CD14-positive monocyte (primary cell): ENCODE data around the gene FBLIM1. TPM values are rescaled to one million over a fixed set of nuclear protein-coding genes. Genes with fewer than 3 reads are reported as not detected.
A peak's percentile ranks its signal among the peaks of the same experiment; 100 is the strongest.

Source experiments
- DNase-seq, 3 donors: peaks; one replicate each; pipeline ENCODE4 v3.0.0-alpha.2; 2011 to 2022
- H2AFZ ChIP-seq: 2 replicates; pipeline ENCODE4 v1.6.0; 2012; ENCODE audit warnings: mild to moderate bottlenecking, low read depth, low read length, inconsistent platforms; ENCODE audit not compliant: insufficient read depth, poor library complexity, severe bottlenecking
- H3K27ac ChIP-seq, 2 donors: 1 replicate in 1 of 2; 2 replicates in 1 of 2; pipeline ENCODE4 v1.5.1; 2012 to 2013; ENCODE audit warnings: low read length in 2 of 2, control low read depth in 1 of 2, inconsistent platforms in 1 of 2, low read depth in 1 of 2, mild to moderate bottlenecking in 1 of 2
- H3K27me3 ChIP-seq, 2 donors: one replicate each; pipeline versions ENCODE4 v1.6.0 to v1.6.1; 2011 to 2013; ENCODE audit warnings: low read length in 2 of 2; ENCODE audit not compliant: control insufficient read depth in 2 of 2, insufficient read depth in 2 of 2
- H3K36me3 ChIP-seq, 2 donors: replicated peaks in 1 of 2; 1 replicate in 1 of 2; 2 replicates in 1 of 2; pipeline versions ENCODE4 v1.5.1 to v1.6.1; 2012 to 2013; ENCODE audit warnings: low read length in 2 of 2, control low read depth in 1 of 2, inconsistent platforms in 1 of 2, mild to moderate bottlenecking in 1 of 2; ENCODE audit not compliant: insufficient read depth in 2 of 2, control insufficient read depth in 1 of 2
- H3K4me1 ChIP-seq, 2 donors: 1 replicate in 1 of 2; 2 replicates in 1 of 2; pipeline versions ENCODE4 v1.5.1 to v1.6.1; 2012 to 2013; ENCODE audit warnings: low read length in 2 of 2, control low read depth in 1 of 2, inconsistent platforms in 1 of 2, mild to moderate bottlenecking in 1 of 2, moderate library complexity in 1 of 2; ENCODE audit not compliant: insufficient read depth in 2 of 2, control insufficient read depth in 1 of 2
- H3K4me2 ChIP-seq: replicated peaks from 2 replicates; pipeline ENCODE3; 2012; ENCODE audit warnings: low read length, moderate library complexity, mild to moderate bottlenecking; ENCODE audit not compliant: poor library complexity, severe bottlenecking; ENCODE audit errors: extremely low read depth
- H3K4me3 ChIP-seq, 3 experiments: fragments of 200-600 bp in 1 of 3; sonication (generic) in 1 of 3; replicated peaks in 1 of 3; 1 replicate in 2 of 3; 2 replicates in 1 of 3; pipeline ENCODE4 v1.5.1; 2011 to 2013; ENCODE audit warnings: low read length in 3 of 3, mild to moderate bottlenecking in 3 of 3, control low read depth in 2 of 3, low read depth in 2 of 3, inconsistent platforms in 1 of 3, moderate library complexity in 1 of 3
- H3K79me2 ChIP-seq: 2 replicates; pipeline ENCODE4 v1.6.0; 2012; ENCODE audit warnings: mild to moderate bottlenecking, control low read depth, inconsistent platforms, low read length, moderate library complexity; ENCODE audit not compliant: insufficient read depth
- H3K9ac ChIP-seq: 2 replicates; pipeline ENCODE4 v1.6.0; 2017; ENCODE audit warnings: low read length, mild to moderate bottlenecking; ENCODE audit not compliant: insufficient read depth, poor library complexity, severe bottlenecking
- H3K9me3 ChIP-seq, 2 donors: replicated peaks in 1 of 2; 1 replicate in 1 of 2; 2 replicates in 1 of 2; pipeline versions ENCODE4 v1.5.1 to v1.6.1; 2012 to 2013; ENCODE audit warnings: low read length in 2 of 2, control low read depth in 1 of 2; ENCODE audit not compliant: control insufficient read depth in 1 of 2, insufficient read depth in 1 of 2
- H4K20me1 ChIP-seq: 2 replicates; pipeline ENCODE4 v1.6.0; 2012; ENCODE audit warnings: mild to moderate bottlenecking, low read length, control low read depth, moderate library complexity; ENCODE audit not compliant: insufficient read depth
- H3K27ac Mint-ChIP-seq, 7 donors: one replicate each; pipeline ENCODE4 v1.8.0; 2020; ENCODE audit warnings: mild to moderate bottlenecking in 7 of 7, mixed read lengths in 7 of 7, moderate library complexity in 6 of 7, inconsistent platforms in 2 of 7
- H3K27me3 Mint-ChIP-seq, 3 donors: one replicate each; pipeline ENCODE4 v1.8.0; 2021 to 2022; ENCODE audit warnings: low read depth in 3 of 3, mild to moderate bottlenecking in 3 of 3, mixed read lengths in 3 of 3, moderate library complexity in 3 of 3, inconsistent platforms in 1 of 3
- H3K36me3 Mint-ChIP-seq, 2 donors: one replicate each; pipeline ENCODE4 v1.8.0; 2020; ENCODE audit warnings: mixed read lengths in 2 of 2, inconsistent platforms in 1 of 2, mild to moderate bottlenecking in 1 of 2
- H3K4me1 Mint-ChIP-seq: one replicate; pipeline ENCODE4 v1.8.0; 2020; ENCODE audit warnings: mild to moderate bottlenecking, mixed read lengths
- H3K4me3 Mint-ChIP-seq, 2 donors: one replicate each; pipeline ENCODE4 v1.8.0; 2020; ENCODE audit warnings: mild to moderate bottlenecking in 2 of 2, mixed read lengths in 2 of 2, moderate library complexity in 1 of 2
- H3K9me3 Mint-ChIP-seq, 7 donors: one replicate each; pipeline ENCODE4 v1.8.0; 2020 to 2022; ENCODE audit warnings: mixed read lengths in 7 of 7, mild to moderate bottlenecking in 6 of 7, moderate library complexity in 6 of 7, inconsistent platforms in 2 of 7
- CTCF ChIP-seq: fragments of 200-600 bp; IDR thresholded peaks from one replicate; pipeline ENCODE4 v1.8.0; 2022; ENCODE audit warnings: antibody characterized with exemption, mild to moderate bottlenecking
- WGBS: methylation state at CpG from one replicate; pipeline ENCODE4 v1.1.5; 2013; ENCODE audit warnings: missing lambda C conversion rate; ENCODE audit not compliant: insufficient coverage; 5-methylcytosine and 5-hydroxymethylcytosine counted together
- intact Hi-C, 2 donors: fragments of 100-400 bp; cut with micrococcal nuclease; formaldehyde crosslinking; loops; one replicate each; pipeline versions ENCODE4 v1.15.0 to v1.15.1; 2023
- polyA plus RNA-seq, 3 donors: library from polyadenylated mRNA; depleted of rRNA in 1 of 3; unstranded in 2 of 3; stranded (reverse) in 1 of 3; fragments of 300-500 nt in 2 of 3; fragments of >200 nt in 1 of 3; fragmentation: Illumina TruSeq in 2 of 3; gene quantifications; 1 replicate in 2 of 3; 2 replicates in 1 of 3; pipeline ENCODE4 v1.2.3, GENCODE V29; 2012 to 2021

The FBLIM1 gene
- polyA plus RNA-seq, 3 donors: not detected

- TF ChIP-seq CTCF: no peak
- no peak overlapping the region for H2AFZ ChIP-seq
- no peaks in the 10 kb centered on the region for H3K27me3 ChIP-seq
- H3K9me3 ChIP-seq: no peaks in the 10 kb centered on the region
- no peaks in the 10 kb centered on the region for H3K79me2 ChIP-seq
- H3K4me2 ChIP-seq: no peak overlapping the region
- no peak overlapping the region for H3K4me3 Mint-ChIP-seq
- no peak for DNase-seq
- no peaks in the 10 kb centered on the region for H3K4me1 ChIP-seq
- H3K36me3 Mint-ChIP-seq: peaks cover 48 to 62% of the 10 kb centered on the region in 2 donors
- H3K4me3 ChIP-seq: no peak overlapping the region
- H3K4me1 Mint-ChIP-seq: no peaks in the 10 kb centered on the region
- peaks cover 0 to 1% (median 0%) of the 10 kb centered on the region in 7 donors for H3K9me3 Mint-ChIP-seq
- peaks cover 60 to 65% of the 10 kb centered on the region in 2 donors for H3K36me3 ChIP-seq
- H3K27me3 Mint-ChIP-seq: peaks cover 0 to 3% (median 0%) of the 10 kb centered on the region in 3 donors
- no peak overlapping the region for H3K9ac ChIP-seq
- intact Hi-C loops: no loop called here
- no peak overlapping the region for H3K27ac ChIP-seq
- peaks cover 17% of the 10 kb centered on the region for H4K20me1 ChIP-seq
- 95% methylated on average over 20 of the region's 27 CpGs for WGBS
- peak overlapping the region in 1 of 7 donors; percentile 9 for H3K27ac Mint-ChIP-seq
Observed at GRCh38 chr1:15733726-15734226, 24.8 kb upstream of the FBLIM1 start.

DNA sequence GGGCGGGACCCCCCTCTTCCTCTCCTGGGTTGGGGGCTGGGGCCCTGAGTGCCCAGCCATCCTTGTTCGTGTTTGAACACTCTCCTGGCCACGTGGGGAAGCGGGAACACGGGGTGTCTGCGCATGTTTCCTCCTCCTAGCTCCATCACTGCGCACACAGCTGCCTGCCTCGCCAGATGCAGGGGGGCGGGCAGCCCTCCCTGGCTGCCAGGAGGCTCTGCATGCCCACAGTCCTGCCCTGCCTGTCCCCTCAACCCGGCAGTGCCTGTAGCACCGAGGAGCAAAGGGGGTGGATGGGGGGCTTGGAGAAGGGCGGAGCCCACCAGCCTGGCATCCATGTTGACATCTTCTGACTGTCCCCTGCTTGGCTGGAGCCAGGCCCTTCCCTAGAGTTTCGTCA, 24.3 kb upstream of the FBLIM1 start:
- Mint-ChIP-seq H3K9me3 (peaks cover 0 to 1% (median 0%) of the 10 kb centered on the region in 7 donors), H3K4me3 (no peak overlapping the region), H3K27ac (no peak overlapping the region), H3K36me3 (peaks cover 43 to 56% of the 10 kb centered on the region in 2 donors), H3K27me3 (peaks cover 0 to 3% (median 0%) of the 10 kb centered on the region in 3 donors), H3K4me1 (no peaks in the 10 kb centered on the region)
- DNase-seq: no peak
- Histone ChIP-seq H2AFZ (no peak overlapping the region), H3K27me3 (no peaks in the 10 kb centered on the region), H3K4me3 (no peak overlapping the region), H4K20me1 (peaks cover 14% of the 10 kb centered on the region), H3K4me1 (no peaks in the 10 kb centered on the region), H3K9ac (no peak overlapping the region), H3K27ac (no peak overlapping the region), H3K4me2 (no peak overlapping the region), H3K9me3 (no peaks in the 10 kb centered on the region), H3K36me3 (peaks cover 55 to 60% of the 10 kb centered on the region in 2 donors), H3K79me2 (no peaks in the 10 kb centered on the region)
- TF ChIP-seq CTCF: no peak
- intact Hi-C loops: no loop called here
- 90% methylated on average over 9 of the region's 13 CpGs for WGBS
